WTC11 (cell line): ENCODE results near the gene KPNA3.

Experiments used
- CTCF ChIP-seq: fragments of 200-600 bp; IDR thresholded peaks from 2 replicates; pipeline ENCODE4 v1.8.0; 2022; ENCODE audit warnings: antibody characterized with exemption
- ELF4 ChIP-seq: sonication (generic); formaldehyde crosslinking; IDR thresholded peaks from 2 replicates; pipeline ENCODE4 v1.8.1; 2022; ENCODE audit warnings: low read depth, mild to moderate bottlenecking, moderate library complexity, missing genetic modification reagents
- TCF7 ChIP-seq: sonication (generic); formaldehyde crosslinking; IDR thresholded peaks from 2 replicates; pipeline ENCODE4 v1.8.0; 2022; ENCODE audit warnings: mild to moderate bottlenecking, low read depth, missing genetic modification reagents, moderate library complexity
- ZNF232 ChIP-seq: sonication (generic); formaldehyde crosslinking; IDR thresholded peaks from 2 replicates; pipeline ENCODE4 v1.8.0; 2022; ENCODE audit warnings: mild to moderate bottlenecking, missing genetic modification reagents
- ZNF671 ChIP-seq: fragments of 250-450 bp; sonication (Bioruptor Pico); IDR thresholded peaks from 2 replicates; pipeline ENCODE4 v1.8.0; 2021; ENCODE audit warnings: mild to moderate bottlenecking

- TF ChIP-seq ELF4 (CRISPR knock-in tag), result no peak
- TF ChIP-seq ZNF671, result no peak
- TF ChIP-seq TCF7 (CRISPR knock-in tag), result no peak
- TF ChIP-seq CTCF, result no peak
- TF ChIP-seq ZNF232 (CRISPR knock-in tag), result no peak
Observed at GRCh38 chr13:49827891-49828290, 35.4 kb upstream of the KPNA3 start.
